Body of pancreas (tissue), 4 donors: ENCODE measurements around the gene NDUFS7.

Experiments used
- POLR2A ChIP-seq, 3 donors: fragments of 450-650 bp; IDR thresholded peaks; one replicate each; pipeline ENCODE4 v1.6.1; 2016; ENCODE audit warnings: antibody characterized with exemption in 3 of 3, mild to moderate bottlenecking in 2 of 3
- TF ChIP-seq, protein P1 (sequence below), 7 experiments: fragments of 450-650 bp in 4 of 7; fragments of 200-600 bp in 3 of 7; sonication (generic) in 3 of 7; IDR thresholded peaks; one replicate each; pipeline ENCODE4 v1.5.1; 2016 to 2019; ENCODE audit warnings: antibody characterized with exemption in 7 of 7

GRCh38 chr19:1399079-1399478, 15.4 kb downstream of the NDUFS7 start:
- no peak for TF ChIP-seq POLR2A (IDR thresholded peaks at IDR 0.05)
- TF ChIP-seq, protein P1, sequence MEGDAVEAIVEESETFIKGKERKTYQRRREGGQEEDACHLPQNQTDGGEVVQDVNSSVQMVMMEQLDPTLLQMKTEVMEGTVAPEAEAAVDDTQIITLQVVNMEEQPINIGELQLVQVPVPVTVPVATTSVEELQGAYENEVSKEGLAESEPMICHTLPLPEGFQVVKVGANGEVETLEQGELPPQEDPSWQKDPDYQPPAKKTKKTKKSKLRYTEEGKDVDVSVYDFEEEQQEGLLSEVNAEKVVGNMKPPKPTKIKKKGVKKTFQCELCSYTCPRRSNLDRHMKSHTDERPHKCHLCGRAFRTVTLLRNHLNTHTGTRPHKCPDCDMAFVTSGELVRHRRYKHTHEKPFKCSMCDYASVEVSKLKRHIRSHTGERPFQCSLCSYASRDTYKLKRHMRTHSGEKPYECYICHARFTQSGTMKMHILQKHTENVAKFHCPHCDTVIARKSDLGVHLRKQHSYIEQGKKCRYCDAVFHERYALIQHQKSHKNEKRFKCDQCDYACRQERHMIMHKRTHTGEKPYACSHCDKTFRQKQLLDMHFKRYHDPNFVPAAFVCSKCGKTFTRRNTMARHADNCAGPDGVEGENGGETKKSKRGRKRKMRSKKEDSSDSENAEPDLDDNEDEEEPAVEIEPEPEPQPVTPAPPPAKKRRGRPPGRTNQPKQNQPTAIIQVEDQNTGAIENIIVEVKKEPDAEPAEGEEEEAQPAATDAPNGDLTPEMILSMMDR (IDR thresholded peaks at IDR 0.05), result no peak
